HG03108 (cell line): ENCODE data around the gene RPL36.
"Not testable (repeated sequence)": the region's sequence is repeated elsewhere in the genome, so short reads cannot be mapped to it uniquely, and the experiment has no call there.

ENCODE experiments used
- ATAC-seq: cut with Tn5 transposase; IDR thresholded peaks from one replicate; pipeline ENCODE4 v1.9.1; 2021; ENCODE audit warnings: moderate library complexity; ENCODE audit not compliant: unreplicated experiment

The RPL36 gene

DNA sequence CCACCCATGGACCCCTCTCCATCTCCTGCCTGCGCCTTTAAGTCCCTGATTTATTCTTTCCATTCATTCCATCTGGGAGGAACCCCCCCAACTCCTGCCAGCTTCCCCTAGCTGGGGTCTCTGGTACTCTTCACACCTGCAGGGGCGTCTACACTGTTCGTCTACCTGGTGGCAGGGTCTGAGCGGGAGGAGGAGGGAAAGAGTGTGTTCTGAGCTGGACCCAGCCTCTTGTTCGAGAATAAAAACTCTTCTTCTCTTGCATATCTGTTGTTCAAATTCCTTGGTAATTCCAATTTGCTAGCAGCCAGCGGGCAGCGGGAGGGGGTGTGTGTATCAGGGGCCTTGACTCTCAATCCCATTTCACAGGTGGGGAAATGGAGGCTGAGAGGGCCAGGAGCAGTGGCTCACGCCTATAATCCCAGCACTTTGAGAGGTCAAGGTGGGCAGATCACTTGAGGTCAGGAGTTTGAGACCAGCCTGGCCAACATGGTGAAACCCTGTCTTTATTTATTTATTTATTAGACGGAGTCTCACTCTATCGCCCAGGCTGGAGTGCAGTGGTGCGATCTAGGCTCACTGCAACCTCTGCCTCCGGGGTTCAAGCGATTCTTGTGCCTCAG is 1.7 kb upstream of the RPL36 start:
- ATAC-seq: not testable (repeated sequence)

DNA sequence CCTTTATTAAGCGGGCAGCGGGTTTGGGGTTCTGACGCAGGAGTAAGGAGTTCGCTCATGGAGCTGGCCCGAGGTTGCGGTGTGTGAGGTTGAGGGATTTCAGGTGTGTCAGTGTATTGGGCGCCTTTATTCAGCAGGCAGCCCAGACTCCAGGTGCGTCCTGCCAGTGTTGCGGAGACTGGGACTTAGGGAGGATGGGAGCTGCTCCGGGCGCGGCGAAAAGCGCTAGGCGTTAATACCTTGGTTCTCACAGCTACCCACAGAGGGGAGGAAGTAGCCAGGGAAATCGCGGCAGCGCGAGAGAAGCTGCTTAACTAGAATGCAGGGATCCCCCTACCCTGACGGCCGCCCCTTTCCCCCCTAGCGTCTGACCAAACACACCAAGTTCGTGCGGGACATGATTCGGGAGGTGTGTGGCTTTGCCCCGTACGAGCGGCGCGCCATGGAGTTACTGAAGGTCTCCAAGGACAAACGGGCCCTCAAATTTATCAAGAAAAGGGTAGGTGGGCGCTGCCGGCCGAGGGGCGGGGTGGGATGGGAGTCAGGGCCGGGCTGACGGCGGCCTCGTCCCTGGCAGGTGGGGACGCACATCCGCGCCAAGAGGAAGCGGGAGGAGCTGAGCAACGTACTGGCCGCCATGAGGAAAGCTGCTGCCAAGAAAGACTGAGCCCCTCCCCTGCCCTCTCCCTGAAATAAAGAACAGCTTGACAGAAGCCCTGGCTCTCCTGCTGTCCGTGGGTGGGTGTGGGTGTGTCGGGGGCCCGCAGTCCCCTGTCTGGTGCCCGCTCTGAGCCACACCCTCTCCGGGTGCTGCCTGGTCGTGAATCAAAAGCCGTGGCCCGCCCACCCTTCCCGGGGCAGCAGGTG is 1.1 kb downstream of the RPL36 start:
- ATAC-seq: no peak

DNA sequence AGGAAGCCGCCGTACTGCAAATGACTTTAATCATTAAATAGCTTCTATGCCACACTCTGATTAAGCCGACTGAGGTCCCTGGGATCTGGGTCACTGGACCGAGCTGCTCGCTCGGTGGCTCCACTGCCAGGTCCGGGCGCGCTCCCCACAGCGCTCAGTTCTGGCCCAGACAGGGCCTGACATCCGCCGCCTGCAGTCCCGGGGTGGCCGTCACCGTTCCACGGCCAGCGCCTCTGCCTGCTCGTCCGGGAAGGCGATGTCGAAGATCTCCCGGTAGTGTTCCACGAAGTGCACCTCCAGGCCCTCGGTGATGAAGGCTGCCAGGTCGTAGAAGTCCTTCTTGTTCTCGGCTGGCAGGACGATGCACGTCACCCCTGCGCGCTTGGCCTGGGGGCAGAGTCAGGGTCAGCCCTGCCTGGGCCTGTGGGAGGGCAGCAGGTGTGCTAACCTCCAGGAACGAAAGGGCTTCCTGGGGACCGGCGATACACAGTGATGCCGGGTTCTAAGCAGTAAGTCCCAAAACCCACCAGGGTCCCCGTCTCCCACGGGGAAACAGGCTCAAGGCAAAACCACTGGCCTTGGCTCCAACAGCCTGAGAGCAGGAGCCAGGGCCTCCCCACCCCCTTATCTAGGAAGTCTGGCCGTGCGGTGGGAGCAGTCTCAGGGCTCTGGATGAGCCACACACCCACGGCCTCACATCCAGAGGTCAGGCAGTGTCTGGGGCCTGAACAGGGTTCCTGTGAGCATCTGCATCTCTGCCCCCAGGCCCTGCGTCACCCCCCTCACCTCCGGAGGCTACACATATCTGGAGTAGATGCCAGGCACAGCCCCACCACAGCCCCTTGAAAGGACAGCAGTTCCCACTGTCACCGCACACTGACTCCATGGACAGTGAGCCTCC is 2.0 kb downstream of the RPL36 start:
- ATAC-seq: no peak

DNA sequence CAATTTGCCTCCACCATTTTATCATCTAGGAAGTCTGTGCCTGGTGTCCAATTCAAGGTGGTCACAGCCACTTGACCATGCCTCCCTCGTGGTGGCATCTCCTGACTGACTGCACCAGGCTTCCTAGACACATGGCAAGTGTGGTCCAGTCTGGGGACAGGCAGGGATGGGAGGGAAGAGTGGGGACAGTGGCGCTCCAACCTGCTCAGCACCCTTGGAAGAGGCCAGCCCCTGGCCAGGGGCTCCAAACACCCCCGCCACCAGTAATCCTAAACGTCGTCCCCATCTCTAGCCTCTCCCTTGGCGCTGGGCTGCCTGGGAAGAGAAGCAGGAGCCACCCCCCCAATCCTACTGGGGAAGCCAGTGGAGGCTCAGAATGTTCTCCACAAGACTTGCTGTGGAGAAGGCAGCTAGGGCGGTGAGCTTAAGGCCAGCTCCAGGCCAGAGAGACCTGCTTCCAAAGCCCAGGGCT is 2.7 kb downstream of the RPL36 start:
- ATAC-seq: no peak

DNA sequence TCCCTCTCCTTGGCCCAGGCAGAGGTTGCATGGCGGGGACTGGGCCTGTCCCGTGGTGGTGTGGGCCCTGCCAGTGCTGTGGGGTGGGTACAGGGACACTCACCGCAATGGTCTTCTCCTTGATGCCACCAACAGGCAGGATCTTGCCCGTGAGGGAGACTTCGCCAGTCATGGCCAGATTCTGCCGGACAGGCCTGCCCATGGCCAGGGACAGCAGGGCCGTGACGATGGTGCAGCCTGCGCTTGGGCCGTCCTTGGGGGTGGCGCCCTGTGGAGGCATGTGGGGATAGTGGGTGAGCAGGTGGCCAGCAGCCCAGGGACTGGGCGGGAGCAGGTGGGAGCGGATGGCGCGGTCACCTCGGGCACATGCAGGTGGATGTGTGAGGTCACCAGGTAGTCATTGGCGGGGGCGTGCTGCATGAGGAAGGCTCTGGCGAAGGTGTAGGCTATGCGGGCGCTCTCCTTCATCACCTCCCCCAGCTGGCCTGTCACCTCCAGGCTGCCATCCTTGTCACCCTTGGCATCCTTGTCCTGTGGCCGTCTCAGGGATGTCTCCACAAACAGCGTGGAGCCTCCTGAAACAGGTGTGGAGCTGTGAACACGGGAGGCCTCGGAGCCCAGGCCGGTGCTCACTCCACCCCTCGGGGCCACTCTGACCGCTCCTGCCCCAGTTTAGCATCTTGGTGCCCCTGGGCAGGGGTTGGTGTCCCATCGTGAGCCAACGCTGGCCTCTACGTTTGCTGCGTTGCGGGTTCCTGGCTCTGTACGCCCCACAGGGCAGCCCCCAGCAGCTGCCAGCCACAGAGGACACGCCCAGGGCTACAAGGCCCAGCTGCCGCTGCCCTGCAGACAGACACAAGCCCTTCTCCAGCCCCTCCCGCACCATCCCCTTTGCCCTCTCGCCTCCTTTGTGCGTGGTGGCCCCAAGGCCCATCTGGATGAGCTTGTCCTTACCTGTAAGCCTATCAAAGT is 3.4 kb downstream of the RPL36 start:
- ATAC-seq: no peak

DNA sequence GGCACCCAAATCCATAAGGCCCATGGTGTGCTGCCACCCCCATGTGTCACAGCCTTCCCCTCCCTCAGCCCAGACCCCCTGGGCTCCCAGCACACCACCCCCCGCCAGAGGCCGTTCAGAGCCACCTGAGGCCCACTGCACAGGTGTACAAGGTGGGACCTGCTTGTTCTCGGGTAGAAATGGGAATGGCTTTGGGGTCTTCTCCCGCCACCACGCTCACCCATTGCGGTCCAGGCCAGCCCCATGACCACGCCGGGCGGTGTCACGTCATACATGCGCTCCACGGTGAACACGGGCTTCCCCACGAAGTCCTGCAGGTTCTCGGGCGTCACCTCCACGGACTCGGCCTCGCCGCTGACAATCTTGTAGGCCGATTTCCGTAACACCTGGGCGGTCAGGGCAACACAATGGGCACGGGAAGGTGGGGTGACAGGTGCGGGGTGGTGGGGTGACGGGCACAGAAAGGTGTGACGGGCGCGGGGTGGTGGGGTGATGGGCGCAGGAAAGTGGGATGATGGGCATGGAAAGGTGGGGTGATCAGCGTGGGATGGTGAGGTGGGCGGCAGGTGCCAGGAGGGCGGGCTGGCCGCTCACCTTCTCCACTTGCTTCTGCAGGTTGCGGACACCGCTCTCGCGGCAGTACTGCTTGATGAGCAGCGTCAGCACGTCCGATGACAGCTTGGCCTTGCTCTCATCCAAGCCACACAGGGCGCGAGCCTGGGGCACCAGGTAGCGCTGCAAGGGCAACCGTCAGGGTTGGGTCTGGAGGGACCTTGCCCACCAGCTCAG is 4.3 kb downstream of the RPL36 start:
- ATAC-seq: no peak

DNA sequence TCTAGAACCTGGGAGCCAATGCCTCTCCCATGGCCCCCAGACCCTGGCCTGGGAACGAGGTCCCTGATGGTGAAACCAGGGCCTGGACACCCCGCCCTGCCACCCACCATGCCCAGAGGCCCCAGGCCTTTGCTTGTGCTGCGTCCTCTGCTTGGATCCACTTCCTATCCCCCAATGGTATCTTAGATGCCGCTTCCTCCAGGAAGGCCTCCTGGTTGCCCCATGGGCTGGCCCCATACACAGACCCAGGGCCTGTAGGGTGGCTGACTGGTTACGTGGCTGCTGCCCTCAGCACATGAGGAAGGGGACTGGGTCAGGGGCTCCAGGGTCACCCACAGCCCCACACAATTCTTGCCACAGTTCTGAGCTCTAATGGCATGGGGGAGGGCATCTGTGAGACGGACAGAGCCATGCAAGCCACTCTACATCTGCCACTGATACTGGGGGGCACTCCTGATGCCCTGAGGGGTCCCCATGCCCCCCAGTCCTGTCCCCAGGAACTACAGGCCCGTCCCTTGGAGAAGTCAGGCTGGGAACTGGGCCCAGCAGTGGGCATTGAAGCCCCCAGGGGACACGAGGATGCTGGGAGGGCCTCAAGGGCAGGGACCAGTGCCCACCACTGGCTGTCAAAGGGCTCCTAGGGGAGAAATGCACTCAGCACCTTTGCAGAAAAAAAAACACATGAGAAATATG is 5.0 kb downstream of the RPL36 start:
- no peak for ATAC-seq

DNA sequence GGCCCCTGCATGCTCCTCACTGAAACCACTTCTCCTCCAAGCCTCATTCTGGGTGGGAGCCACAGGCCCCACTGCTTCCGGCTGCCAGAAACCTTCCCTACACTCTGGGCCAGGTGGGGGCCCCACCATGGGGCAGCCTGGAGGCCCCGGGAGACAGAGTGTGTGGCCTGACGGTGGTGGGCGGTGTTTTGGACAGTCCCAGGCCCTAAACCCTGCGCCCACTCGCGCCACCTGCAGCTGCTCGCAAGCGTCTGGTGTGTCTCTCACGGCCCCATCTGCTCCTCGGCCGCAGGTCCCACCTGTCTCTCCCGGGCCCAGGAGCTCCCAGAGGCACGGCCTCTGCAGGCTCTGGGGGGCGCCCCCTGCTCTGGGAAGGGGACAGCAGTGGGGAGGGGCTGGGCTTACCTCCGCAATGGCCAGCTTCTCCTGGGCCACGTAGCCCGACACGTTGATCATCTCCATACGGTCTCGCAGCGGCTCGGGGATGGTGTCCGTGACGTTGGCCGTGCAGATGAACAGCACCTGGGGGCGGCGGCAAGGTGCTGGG is 5.6 kb downstream of the RPL36 start:
- ATAC-seq: no peak

DNA sequence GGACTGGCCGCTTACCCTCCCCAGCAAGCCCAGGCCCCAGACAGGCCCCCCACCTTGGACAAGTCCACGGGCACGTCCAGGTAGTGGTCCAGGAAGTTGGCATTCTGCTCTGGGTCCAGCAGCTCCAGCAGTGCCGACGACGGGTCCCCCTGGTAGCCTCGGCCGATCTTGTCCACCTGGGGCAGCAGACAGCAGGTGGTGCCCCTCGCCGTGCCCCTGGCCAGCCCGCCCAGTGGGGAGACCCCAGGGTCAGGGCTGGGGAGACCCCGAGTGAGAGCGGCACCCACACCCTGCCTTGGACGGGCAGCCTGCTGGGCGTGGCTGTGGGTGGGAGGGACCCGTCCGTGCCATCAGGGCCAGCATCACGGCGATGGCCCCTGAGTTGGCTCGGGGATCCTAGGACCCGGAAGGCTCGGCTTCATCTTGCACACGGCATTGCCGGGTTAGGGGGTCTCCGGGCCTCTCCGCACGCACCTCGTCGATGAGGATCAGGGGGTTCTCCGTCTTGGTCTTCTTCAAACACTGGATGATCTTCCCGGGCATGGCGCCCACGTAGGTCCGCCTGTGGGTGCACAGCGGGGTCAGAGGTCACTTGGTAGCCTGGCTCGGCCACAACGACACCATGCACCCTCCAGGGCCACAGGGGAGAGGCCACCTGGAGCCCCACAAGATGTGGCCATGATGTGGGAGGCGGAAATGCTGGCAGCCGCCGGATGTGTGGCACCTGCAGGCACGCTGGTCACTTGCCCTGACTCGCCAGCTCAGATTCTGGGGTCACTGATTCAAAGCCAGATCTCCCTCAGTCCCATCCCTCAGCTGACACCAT is 6.3 kb downstream of the RPL36 start:
- ATAC-seq: no peak

DNA sequence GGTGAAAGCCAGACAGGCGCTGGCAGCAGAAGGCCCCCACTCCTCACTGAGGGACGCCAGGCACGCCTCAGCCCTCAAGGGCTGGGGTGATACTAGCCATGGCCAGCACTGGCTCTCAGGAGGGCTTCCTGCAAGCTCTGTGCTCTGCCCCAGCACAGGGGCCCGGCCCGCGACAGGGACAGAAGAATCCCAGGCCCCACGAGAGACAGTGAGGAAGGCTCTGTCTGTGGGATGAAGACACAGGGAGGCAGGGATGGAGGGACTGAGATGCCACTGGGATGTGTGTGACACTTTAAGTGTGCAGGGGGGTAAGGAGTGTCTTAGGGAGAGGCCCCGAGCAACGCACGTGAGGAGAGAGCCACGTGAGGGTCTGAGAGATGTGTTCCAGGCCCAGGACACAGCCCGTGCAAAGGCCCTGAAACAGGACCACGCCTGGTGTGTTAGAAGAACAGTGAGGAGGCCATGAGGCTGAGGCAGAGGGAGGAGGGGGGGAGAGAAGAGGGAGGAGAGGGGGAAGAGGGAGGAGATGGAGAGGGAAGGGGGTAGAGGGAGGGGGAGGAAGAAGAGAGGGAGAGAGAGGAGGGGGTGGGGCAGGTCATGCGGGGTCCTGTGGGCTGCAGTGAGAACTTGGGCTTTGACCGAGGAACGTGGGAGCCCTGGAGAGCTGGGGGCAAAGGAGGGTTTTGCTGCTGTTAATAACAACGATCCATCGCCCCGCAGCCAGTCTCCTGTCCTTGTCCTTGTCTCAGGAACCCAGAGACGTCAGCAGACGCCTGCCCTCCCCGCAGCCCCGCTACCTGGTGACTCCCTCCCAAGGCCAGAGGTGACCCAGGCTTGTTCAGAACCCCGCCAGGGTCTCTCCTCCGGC is 7.2 kb downstream of the RPL36 start:
- no peak for ATAC-seq

DNA sequence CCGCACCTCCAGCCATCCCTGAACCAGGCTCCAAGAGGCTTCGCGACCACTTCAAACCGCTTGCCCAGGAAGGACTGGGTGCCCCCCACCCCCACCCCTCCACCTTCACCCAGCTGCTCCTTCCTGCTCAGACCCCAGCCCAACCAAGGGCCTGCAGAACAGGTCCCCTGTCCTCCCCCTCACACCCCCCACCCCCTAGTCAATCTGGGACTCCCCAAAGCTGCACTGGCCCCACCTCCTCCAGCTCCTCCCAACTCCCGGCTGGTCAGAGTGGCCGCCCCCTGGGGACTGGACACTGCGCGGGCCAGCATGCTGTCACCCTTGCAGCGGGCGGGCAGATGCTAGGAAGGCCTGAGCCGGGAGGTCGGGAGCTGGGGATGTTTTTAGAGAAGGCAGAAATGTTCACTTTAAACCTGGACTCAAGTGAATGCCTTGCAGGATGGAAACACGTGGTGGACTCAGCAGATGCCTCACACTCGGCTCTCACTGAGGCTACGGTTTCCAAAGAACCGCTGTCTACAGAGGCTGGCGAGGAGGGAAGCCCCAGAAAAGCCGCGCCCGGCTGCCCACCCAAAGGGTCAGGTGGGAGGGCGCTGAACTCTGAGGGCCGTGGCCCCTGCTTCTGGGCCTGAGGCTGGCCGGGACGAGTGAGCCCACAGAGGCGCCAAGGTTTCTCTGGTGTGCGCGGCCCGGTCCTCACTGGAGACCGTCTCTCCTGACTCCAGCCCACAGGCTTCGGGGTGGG is 8.0 kb downstream of the RPL36 start:
- no peak for ATAC-seq

DNA sequence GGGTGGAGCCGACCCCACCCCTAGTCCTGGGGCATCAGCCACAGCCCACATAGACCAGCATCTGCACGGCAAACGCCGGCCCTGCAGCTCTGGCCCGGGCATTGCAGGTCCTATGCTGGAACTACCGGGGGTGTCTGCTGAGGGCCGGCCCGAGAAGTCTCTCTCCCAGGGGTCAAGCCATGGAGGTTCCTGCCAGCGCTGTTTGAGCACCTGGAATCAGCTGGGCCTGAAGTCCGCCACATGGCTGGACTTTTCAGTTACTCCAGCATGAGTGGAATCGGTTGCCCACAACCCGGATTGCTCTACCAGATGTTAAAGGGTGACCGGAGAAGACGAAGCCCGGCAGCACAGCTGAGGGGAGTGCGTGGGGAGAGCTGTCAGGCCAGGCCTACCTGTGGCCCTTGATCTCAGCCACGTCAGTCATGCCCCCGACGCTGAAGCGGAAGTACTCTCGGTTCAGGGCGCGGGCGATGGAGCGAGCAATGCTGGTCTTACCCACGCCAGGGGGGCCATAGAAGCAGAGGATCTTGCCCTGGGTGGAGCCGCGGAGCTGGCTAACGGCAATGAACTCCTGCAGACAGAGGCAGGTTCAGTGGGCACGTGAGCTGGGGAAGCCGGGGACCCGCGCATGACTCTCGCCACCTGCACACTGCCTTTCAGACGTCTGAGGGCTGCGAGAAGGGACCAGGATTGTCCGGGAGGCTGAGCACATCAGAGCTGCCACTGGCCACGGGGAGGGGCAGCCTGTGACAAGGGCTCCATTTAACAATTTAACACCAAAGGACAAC is 8.7 kb downstream of the RPL36 start:
- no peak for ATAC-seq

DNA sequence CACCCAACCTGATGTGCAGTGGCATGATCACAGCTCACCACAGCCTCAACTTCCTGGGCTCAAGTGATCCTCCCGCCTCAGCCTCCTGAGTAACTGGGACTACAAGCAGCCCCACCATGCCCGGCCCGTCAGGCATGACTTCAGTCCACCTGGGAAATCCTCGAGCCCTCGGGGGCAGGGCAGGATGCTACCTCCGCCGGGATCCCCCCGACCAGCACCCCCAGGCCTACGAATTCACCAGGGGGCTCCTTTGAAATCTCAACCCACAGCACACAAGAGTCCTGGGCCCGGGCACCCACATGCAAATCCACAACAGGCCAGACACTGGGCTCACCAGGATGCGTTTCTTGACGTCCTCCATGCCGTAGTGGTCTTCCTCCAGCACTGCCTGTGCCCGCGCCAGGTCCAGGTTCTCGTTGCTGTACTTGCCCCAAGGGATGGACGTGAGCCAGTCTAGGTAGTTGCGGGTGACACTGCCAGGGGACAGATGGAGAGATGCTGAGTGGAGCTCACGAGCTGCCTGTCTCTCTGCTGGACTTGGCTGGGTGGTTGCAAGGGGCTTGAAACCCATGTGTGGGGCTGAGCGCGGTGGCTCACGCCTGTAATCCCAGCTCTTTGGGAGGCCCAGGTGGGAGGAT is 10.5 kb downstream of the RPL36 start:
- ATAC-seq: no peak

DNA sequence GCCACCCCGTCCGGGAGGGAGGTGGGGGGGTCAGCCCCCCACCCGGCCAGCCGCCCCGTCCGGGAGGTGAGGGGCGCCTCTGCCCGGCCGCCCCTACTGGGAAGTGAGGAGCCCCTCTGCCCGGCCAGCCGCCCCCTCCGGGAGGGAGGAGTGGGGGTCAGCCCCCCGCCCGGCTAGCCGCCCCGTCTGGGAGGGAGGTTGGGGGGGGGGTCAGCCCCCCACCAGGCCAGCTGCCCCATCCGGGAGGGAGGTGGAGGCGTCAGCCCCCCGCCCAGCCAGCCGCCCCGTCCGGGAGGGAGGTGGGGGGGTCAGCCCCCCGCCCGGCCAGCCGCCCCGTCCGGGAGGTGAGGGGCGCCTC is 11.9 kb downstream of the RPL36 start:
- not testable (repeated sequence) for ATAC-seq
